Duodenal mucosa (tissue), 2 donors: ENCODE measurements around the gene ADAMTS12.

Source experiments
- H3K27ac ChIP-seq: one replicate; pipeline ENCODE4 v1.7.0; 2013; ENCODE audit warnings: low read depth, low read length
- H3K27me3 ChIP-seq, 2 donors: one replicate each; pipeline ENCODE4 v1.7.0; 2013; ENCODE audit warnings: low read length in 2 of 2, control low read depth in 1 of 2; ENCODE audit not compliant: insufficient read depth in 2 of 2, control insufficient read depth in 1 of 2
- H3K36me3 ChIP-seq, 2 donors: one replicate each; pipeline ENCODE4 v1.7.0; 2013; ENCODE audit warnings: low read length in 2 of 2, control low read depth in 1 of 2; ENCODE audit not compliant: insufficient read depth in 2 of 2, control insufficient read depth in 1 of 2
- H3K4me1 ChIP-seq, 2 donors: one replicate each; pipeline ENCODE4 v1.7.0; 2013; ENCODE audit warnings: low read length in 2 of 2, control low read depth in 1 of 2; ENCODE audit not compliant: insufficient read depth in 2 of 2, control insufficient read depth in 1 of 2
- H3K4me3 ChIP-seq, 2 donors: one replicate each; pipeline ENCODE4 v1.7.0; 2013; ENCODE audit warnings: low read length in 2 of 2, low read depth in 1 of 2
- H3K9ac ChIP-seq, 2 donors: one replicate each; pipeline ENCODE4 v1.7.0; 2013; ENCODE audit warnings: low read length in 2 of 2, low read depth in 1 of 2
- H3K9me3 ChIP-seq, 2 donors: one replicate each; pipeline ENCODE4 v1.7.0; 2013; ENCODE audit warnings: low read length in 2 of 2, control low read depth in 1 of 2; ENCODE audit not compliant: control insufficient read depth in 1 of 2

Gene ADAMTS12

DNA sequence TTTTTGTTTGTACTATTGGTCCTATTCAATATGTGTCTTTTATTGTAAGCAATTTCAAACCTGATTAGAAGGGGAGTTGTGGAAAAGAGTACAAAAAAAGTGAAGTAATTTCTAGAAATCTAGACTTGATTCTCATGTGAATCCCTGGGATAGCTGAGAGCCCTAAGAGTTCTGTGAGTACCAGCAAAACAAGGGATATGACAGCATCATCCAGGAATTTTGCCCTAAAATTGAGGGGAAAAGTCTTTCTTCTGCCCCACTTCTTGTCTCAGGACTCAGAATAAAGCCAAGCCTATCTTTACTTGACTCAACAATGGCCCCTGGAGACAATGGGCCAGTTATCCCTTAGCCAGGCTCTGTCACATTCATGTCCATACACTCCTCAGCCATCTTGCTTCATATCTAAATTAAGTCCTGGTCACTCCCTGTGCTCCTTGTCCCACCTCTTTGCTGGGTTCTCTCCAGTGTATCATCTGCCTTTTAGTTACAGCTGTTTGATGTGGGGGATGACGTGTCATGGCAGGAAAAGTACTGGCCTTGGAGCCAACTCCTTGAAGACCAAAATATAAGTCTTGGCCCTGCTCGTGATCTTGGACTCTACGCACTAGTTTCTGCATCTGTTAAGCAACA is 81.2 kb downstream of the ADAMTS12 start:
- peaks cover 0 to 3% of the 10 kb centered on the region in 2 donors for H3K4me1 ChIP-seq
- H3K4me3 ChIP-seq, result no peak overlapping the region
- no peak overlapping the region for H3K9ac ChIP-seq
- no peak overlapping the region for H3K27ac ChIP-seq
- no peaks in the 10 kb centered on the region for H3K36me3 ChIP-seq
- H3K9me3 ChIP-seq, result no peaks in the 10 kb centered on the region
- no peaks in the 10 kb centered on the region for H3K27me3 ChIP-seq

DNA sequence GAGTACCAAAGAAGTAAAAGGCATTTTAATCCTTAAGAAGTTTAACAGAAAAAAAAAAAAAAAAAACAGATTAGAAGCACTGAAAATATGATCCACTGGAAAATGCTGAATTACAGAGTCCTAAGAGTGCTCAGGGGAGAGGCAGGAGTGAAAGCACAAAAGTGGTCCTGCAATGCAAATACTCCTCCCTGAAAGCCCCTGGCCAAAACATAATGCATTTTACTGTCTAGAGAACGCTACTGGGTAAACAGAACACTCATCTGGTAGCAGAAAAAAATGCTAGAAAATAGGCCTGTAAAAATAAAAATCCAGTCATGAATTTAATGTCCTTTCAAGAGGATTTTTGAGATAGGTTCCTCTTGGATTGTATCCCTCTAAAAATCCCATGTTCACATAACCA is 81.9 kb downstream of the ADAMTS12 start:
- H3K9me3 ChIP-seq, result no peaks in the 10 kb centered on the region
- H3K9ac ChIP-seq, result no peak overlapping the region
- H3K4me1 ChIP-seq, result peaks cover 0 to 3% of the 10 kb centered on the region in 2 donors
- no peaks in the 10 kb centered on the region for H3K27me3 ChIP-seq
- H3K4me3 ChIP-seq, result no peak overlapping the region
- no peak overlapping the region for H3K27ac ChIP-seq
- H3K36me3 ChIP-seq, result no peaks in the 10 kb centered on the region

DNA sequence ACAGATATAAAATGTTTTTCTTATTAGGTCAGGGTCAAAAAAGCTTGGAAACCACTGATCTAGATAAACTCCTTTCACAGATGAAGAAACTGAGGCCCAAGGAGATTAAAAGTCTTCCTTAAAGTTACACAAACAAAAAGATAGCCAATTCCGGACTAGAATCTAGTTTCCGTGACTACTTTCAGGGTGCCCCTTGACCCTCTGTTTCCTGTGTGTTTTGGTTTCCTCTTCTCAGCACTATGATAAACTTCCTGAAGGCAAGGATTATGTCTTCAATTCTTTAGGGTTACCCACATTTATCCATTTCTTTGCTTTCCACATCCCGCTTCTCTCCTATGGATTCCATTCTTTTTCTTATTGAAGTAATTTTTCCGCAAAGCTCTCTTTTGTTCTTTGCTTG is 83.1 kb downstream of the ADAMTS12 start:
- H3K36me3 ChIP-seq, result no peaks in the 10 kb centered on the region
- no peak overlapping the region for H3K9ac ChIP-seq
- no peak overlapping the region for H3K27ac ChIP-seq
- peaks cover 0 to 3% of the 10 kb centered on the region in 2 donors for H3K4me1 ChIP-seq
- H3K27me3 ChIP-seq, result no peaks in the 10 kb centered on the region
- H3K4me3 ChIP-seq, result no peak overlapping the region
- H3K9me3 ChIP-seq, result no peaks in the 10 kb centered on the region

DNA sequence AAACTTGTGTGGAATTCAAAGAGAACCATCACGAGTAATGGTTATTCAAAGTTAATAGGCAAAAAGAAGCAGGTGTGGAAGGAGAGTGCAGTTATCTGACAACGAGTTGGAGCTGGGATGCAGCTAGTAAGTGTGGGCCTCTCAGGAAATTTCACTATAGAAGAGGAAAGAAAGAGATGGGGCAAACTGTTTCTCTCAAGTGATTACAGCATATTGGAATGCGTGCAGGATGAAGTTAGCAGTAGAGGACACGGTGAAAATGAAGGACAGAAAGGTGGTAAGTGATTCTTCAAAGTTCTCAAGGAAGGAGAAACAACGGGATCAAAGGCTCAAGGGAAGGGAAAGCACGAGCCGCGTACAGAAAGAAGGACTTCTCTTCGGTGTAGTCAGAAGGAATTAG is 84.0 kb downstream of the ADAMTS12 start:
- Histone ChIP-seq H3K27me3 (no peaks in the 10 kb centered on the region), H3K4me1 (peaks cover 0 to 3% of the 10 kb centered on the region in 2 donors), H3K9me3 (no peaks in the 10 kb centered on the region), H3K27ac (no peak overlapping the region), H3K4me3 (no peak overlapping the region), H3K36me3 (no peaks in the 10 kb centered on the region), H3K9ac (no peak overlapping the region)

DNA sequence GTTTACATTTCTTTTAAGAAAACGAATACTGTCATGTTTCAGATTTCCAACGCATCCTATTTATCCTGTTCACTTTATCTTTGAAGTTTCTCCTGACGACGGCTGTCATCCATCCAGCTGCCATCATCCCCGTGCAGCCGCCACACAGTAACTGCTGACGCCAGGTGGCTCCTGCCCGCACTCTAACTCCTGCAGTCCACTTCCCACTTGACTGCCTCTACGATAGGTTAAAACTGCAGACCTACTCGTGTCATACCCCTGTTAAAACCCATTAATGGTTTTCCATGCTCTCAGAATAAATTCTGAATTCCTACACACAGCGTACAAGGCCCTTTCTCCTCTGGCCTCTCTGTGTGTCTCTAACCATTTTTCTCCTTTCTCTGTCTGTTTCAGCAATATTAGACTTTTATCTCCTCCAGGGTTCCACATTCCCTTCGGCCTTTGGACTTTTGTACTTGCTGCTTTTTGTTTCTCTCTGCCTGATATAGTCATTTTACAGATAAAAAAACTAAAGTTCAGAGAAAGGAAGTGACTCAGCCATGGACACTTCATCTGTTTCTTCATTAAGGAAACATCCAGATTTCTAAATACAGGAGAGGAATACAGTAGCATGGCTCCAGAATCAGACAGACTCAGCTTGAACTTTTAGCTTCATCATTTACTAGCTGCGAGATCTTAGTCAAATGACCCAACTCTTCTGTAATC is 84.9 kb downstream of the ADAMTS12 start:
- no peak overlapping the region for H3K9ac ChIP-seq
- H3K27me3 ChIP-seq, result no peaks in the 10 kb centered on the region
- H3K4me3 ChIP-seq, result no peak overlapping the region
- H3K9me3 ChIP-seq, result no peaks in the 10 kb centered on the region
- no peak overlapping the region for H3K27ac ChIP-seq
- no peaks in the 10 kb centered on the region for H3K36me3 ChIP-seq
- H3K4me1 ChIP-seq, result peaks cover 0 to 3% of the 10 kb centered on the region in 2 donors

DNA sequence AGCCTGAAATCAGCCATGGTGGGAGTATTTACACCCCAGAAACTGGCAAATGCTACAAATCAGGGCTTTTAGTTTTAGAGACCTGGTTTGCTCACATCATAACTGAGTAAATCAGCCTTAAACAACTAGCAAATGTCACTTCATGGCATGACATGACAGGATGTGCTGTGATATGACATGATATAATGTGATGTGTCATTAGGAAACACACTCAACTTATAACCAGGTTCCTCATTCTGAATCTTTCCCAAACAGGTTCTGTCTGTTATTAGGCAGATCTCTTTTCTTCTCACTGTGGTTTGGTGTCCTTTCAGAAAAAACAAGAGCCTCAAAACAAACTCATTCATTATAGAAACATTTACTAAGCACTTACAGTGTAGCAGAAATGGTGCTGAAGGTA is 90.5 kb downstream of the ADAMTS12 start:
- H3K27ac ChIP-seq, result no peak overlapping the region
- no peak overlapping the region for H3K9ac ChIP-seq
- no peaks in the 10 kb centered on the region for H3K27me3 ChIP-seq
- no peaks in the 10 kb centered on the region for H3K4me1 ChIP-seq
- H3K9me3 ChIP-seq, result no peaks in the 10 kb centered on the region
- no peak overlapping the region for H3K4me3 ChIP-seq
- H3K36me3 ChIP-seq, result no peaks in the 10 kb centered on the region

DNA sequence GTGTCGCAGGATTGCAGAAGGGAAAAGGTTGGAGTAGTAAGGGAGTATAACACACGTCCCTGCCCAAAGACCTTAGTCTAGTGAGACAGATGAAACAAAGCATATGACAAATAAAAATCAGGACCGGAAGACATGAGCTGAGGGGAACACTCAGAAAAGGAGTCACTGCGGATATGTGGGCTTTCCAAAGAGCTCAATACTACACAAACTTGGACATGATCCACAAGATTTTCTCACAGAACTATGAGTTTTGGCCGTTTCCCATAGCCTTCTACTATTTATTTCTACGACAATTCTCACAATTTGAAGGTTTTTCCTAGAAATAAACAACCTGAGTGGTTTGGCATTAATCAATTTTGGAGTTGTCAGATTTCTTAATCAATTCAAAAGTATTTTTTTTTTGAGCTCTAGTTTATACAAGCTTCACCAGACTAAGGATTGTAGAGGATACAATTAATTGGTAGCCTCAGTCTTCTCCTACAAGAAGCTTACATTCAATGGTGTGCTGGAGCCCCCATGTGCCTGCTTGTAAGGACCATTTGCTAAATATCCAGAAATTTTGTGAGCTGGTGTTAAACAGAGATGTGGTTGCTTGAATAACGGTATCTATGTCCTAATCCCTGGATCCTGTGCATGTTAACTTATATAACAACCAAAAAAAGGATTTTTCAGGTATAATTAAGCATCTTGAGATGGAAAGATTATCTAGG is 91.4 kb downstream of the ADAMTS12 start:
- no peaks in the 10 kb centered on the region for H3K27me3 ChIP-seq
- H3K27ac ChIP-seq, result no peak overlapping the region
- H3K4me1 ChIP-seq, result no peaks in the 10 kb centered on the region
- no peak overlapping the region for H3K4me3 ChIP-seq
- no peaks in the 10 kb centered on the region for H3K9me3 ChIP-seq
- H3K36me3 ChIP-seq, result no peaks in the 10 kb centered on the region
- H3K9ac ChIP-seq, result no peak overlapping the region

DNA sequence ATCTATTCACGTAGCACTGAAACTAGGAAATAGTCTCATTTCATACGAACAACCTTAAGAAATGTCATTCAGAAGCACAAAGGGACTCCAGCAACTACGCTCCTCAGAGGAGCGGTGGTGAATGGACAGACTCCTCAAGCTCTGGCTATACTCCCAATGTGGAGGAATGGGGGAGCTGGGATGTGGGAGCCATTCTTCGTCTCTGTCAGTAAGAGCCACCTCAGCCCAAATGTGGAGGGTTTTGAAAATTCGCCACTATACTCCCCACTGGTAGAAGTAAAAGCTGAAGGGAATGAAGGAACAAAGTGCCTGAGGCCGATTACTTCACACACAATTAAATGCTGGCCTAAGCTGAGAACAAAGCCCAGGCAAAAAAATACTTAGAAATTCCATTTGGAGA is 96.3 kb downstream of the ADAMTS12 start:
- H3K9ac ChIP-seq, result no peak overlapping the region
- no peak overlapping the region for H3K4me3 ChIP-seq
- H3K36me3 ChIP-seq, result no peaks in the 10 kb centered on the region
- H3K27ac ChIP-seq, result no peak overlapping the region
- H3K4me1 ChIP-seq, result no peaks in the 10 kb centered on the region
- no peaks in the 10 kb centered on the region for H3K9me3 ChIP-seq
- H3K27me3 ChIP-seq, result no peaks in the 10 kb centered on the region

DNA sequence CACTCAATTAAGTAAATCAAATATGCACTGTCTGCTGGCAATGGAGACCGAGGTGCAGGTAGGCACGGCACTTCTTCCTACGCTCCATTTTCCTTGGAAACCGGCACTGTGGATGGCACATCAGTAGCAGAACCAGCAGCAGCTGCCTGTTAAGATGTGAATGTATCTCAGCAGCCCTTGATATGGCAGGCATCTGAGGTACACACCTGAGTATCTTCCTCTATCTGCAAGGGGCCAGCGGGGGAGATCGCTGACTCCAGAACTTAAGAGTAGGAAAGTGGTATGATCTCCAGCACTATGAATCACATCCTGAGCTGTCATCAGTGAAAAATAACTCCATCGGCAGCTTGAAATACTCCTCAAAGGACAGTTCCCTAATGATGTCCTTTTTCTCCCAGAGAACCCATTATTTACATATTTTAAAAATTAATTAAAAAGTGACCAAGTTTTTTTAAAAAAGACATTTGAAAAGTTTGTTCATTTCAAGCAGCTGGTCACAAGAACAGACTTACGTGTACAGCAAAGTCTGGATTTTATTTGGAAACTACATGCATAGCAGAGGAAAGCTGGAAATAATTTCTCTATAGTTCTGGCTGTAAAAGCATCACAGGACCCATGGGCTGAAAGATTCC is 97.1 kb downstream of the ADAMTS12 start:
- Histone ChIP-seq H3K27me3 (no peaks in the 10 kb centered on the region), H3K27ac (no peak overlapping the region), H3K4me1 (no peaks in the 10 kb centered on the region), H3K36me3 (no peaks in the 10 kb centered on the region), H3K9ac (no peak overlapping the region), H3K9me3 (no peaks in the 10 kb centered on the region), H3K4me3 (no peak overlapping the region)
